Measurements from ENCODE around the gene RAB31.
"Not testable (repeated sequence)": the region's sequence is repeated elsewhere in the genome, so short reads cannot be mapped to it uniquely, and the experiment has no call there.

The RAB31 gene

DNA sequence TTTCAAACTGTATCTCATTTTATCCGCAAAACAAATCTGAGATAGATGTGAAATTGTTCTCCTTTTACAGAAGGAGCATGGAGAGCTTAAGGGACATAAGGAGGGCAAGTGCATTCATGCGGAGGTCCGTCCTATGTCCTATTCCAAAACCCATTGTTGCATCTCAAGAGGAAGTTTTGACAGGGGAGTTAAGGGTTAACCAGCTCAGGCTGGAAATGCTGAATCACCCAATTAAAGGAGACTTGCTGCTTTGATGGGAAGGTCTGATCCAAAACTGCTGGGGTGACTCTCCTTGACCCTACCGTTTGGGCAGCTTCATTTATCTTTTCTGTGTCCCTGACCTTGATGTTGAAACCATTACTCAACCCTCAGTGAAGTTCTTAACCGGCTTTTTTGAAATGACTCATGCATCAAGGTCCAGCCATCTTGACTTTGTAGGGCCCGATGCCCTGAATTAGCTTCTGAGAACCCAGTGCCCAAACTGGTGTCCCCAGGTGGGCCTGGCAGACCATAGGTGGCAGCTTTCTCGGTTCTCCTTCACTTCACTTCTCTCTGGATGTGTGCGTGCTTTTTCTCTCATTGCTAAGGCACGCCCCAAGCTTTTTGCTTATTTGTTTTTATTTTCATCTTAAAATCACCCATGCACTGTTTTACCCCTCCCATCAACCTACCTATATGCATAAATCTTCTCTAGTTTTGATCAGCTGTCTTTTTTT lies 161.8 kb downstream of the RAB31 start:
- no peak for DNase-seq

DNA sequence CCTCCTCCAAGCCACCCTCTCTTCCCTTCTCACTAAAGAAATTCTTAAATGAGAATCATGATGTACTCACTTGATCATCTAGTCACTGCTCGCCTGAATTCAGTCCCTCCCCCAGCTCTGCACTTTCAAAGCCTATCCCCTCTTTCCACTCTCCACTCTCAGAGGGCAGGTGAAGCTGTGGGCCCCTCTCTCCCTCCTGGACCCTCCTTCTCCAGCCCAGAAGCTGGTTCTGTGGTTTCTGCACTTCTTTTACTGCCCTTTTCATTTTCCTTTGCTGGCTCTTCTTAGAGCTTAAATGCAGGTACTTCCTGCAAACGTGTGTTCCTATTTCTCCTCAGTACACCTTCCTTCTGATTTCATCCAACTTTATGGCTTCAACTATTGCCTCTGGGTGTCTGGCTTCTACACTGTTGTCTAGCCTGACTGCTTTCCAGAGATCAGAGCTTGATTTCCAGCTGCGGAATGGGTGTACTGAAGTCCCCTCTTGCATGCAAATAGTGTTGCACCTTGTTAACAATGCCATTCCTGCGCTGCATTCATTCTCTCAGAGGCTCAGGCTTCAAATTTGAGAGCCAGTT lies 162.4 kb downstream of the RAB31 start:
- no peak for DNase-seq

DNA sequence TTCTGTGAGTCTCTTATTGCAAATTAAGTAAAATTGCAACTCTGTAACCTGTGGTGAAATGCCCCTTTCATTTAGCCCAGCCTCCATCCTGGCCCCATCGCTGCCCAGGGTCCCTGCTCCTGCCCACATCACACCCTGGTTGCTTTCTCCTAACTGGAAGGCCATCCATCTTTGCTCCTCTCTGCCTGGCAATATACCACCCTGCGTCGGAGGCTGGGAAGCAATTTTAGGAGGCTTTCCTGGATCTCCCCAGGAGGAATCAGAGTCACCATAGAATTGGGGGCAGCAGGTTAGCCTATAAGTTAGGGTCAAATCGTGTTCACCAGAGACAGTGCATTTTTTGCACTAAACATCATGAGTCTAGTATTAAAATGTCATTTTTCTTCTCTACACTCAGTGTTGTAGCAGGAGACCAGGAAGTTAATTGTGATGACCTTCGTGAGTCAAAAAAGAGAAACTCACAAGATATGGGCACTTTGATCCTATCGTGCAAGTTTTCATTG lies 163.2 kb downstream of the RAB31 start:
- no peak for DNase-seq

GRCh38 chr18:9872823-9873222 lies 164.7 kb downstream of the RAB31 start:
- DNase-seq = no peak

- no peak for DNase-seq
Observed at GRCh38 chr18:9874728-9875127, 166.6 kb downstream of the RAB31 start.

- DNase-seq = no peak
Observed at GRCh38 chr18:9876212-9876866, 168.2 kb downstream of the RAB31 start.

- DNase-seq = no peak
Observed at GRCh38 chr18:9876867-9877654, 169.0 kb downstream of the RAB31 start.

- no peak for DNase-seq
Observed at GRCh38 chr18:9877655-9878014, 169.5 kb downstream of the RAB31 start.

- no peak for DNase-seq
Observed at GRCh38 chr18:9878095-9878494, 170.0 kb downstream of the RAB31 start.

DNA sequence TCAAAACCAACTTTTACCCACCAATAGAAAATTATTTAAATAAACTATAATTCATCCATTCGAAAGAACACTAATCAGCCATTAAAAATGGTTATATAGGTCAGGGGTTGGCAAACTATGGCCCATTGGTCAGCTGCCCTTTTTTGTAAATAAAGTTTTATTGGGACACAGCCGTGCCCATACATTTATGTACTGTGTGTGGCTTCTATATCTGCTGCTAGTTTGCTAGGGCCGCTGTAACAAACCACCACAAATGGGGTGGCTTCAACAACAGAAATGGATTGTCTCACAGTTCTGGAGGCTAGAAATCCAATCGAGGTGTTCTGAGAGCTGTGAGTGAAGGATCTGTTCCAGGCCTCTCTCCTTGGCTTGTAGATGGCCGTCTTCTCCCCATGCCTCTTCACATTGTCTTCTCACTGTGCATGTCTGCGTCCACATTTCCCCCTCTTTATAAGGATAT lies 170.7 kb downstream of the RAB31 start:
- no peak for DNase-seq

DNA sequence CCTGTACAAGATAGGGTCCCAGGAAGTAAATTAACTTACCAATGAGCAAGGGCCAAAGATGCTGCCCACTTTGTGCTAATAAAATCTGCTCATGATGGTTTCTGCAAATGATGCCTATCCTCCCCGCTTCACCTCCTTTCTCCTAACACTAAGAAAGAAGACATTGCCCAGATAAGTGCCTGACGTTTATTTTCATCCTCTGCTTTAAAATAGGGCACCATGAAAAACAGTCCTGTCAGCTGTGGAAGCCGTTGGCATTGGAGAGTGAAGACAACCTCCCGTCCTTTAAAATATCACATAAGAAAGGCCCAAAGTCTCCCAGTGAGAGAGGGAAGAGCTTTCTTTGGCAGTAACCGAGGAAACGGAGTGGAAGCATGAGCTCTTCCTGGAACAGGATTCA lies 176.0 kb downstream of the RAB31 start:
- no peak for DNase-seq

- DNase-seq = no peak
Observed at GRCh38 chr18:9884532-9885140, 176.5 kb downstream of the RAB31 start.

- no peak for DNase-seq
Observed at GRCh38 chr18:9885170-9886004, 177.3 kb downstream of the RAB31 start, which contains the start of gene TXNDC2. Gene TXNDC2 (plus strand): TSS chr18:9885973. CDS start chr18:9886681, 708 bp downstream.

- no peak for DNase-seq
Observed at GRCh38 chr18:9886005-9886348, 177.9 kb downstream of the RAB31 start.

DNA sequence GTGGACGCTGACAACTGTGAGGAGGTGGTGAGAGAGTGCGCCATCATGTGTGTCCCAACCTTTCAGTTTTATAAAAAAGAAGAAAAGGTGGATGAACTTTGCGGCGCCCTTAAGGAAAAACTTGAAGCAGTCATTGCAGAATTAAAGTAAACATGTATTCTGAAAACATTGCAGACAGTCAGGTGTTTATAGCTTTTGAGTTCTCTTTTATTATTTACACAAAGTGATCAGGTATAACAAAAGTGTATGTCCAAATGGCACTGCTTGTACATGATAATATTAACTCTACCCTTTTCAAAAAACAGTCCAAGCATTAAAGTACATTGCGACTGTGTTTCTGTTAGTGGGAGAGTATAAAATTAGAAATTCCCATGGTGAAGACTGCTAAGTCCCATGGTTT lies 179.9 kb downstream of the RAB31 start:
- no peak for DNase-seq

GRCh38 chr18:9890196-9890595 lies 182.1 kb downstream of the RAB31 start:
- DNase-seq = no peak

DNA sequence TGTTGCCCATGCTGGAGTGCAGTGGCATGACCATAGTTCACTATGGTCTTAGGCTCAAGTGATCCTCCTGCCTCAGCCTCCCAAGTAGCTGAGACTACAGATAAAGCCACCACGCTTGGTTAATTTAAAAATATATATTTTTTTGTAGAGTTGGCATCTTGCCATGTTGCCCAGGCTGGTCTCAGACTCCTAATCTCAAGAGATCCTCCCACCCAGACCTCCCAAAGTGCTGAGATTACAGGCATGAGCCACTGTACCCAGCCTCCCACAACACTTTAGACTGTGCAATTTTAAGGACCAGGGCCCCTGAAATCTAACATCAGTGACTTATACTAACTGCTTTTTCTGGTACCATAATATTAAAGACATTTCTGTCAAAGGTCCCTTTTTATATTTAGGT lies 182.9 kb downstream of the RAB31 start:
- DNase-seq = no peak

- DNase-seq = not testable (repeated sequence)
Observed at GRCh38 chr18:9891515-9891914, 183.4 kb downstream of the RAB31 start.

GRCh38 chr18:9894454-9895068 lies 186.5 kb downstream of the RAB31 start:
- no peak for DNase-seq

DNA sequence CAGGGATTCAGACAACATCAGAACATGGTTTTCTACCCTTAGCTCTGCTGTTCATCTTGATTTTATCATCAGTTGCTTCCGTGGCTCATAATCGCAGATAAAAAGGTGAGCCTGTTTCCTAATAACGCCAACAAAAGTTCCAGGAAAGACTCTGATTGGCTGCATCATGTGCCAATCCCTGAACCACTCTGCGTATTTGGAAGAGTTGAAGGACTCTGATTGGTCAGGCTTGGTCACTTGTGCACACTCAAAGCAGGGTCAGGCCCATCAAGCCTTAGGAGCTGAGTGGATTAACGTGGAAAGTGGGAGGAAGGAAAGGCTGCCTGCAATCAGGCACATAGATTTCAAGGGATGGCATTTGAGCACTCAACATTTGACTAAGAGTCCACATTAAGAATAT lies 189.0 kb downstream of the RAB31 start:
- no peak for DNase-seq

DNA sequence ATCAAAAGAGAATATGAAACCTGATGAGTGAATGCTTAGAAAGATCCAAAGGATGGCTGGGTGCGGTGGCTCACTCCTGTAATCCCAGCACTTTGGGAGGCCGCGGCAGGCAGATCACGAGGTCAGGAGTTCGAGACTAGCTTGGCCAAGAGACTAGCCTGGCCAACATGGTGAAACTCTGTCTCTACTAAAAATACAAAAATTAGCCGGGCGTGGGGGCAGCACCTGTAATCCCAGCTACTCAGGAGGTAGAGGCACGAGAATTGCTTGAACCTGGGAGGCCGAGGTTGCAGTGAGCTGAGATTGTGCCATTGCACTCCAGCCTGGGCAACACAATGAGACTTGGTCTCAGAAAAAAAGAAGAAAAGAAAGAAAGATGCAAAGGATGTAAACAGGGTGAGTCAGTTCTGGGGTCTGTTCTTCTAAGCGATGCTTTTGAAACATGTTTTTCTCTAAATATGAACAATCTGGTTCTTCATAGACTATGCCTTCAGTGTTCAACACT lies 189.7 kb downstream of the RAB31 start:
- not testable (repeated sequence) for DNase-seq

Measured in NCI-H1694 treated with DMSO at 0.1 percent for 48 hours (cell line).